GM12875 (cell line): ENCODE measurements around the gene PLB1.

ENCODE experiments used
- H3K4me3 ChIP-seq: one replicate; pipeline ENCODE4 v1.5.1; 2011; ENCODE audit warnings: low read depth, low read length, control low read depth
- TF ChIP-seq, protein P1 (sequence below): IDR thresholded peaks from 2 replicates; pipeline ENCODE4 v1.5.1; 2011; ENCODE audit warnings: low read depth, mild to moderate bottlenecking, control low read depth, inconsistent platforms, low read length, moderate library complexity, borderline replicate concordance; ENCODE audit not compliant: insufficient read depth

PLB1 gene

DNA sequence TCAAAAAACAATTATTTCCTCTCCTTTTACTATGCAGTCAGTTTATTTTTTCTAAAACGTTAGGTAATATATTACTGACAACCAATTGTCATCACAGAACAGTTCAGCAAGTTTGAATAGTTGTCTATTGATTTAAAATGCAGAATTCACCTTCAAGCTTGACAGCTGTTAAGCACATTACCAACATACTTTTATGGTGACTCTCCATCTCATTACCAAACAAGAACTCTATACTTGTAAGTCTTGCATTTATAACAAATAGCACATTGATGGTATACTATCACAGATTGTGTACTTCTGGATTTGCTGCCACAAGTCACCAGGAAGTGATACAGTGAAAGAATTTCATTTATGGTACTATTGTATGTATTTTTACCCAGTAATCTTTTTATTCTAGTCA, 156.4 kb downstream of the PLB1 start:
- H3K4me3 ChIP-seq: no peak overlapping the region
- TF ChIP-seq, protein P1, sequence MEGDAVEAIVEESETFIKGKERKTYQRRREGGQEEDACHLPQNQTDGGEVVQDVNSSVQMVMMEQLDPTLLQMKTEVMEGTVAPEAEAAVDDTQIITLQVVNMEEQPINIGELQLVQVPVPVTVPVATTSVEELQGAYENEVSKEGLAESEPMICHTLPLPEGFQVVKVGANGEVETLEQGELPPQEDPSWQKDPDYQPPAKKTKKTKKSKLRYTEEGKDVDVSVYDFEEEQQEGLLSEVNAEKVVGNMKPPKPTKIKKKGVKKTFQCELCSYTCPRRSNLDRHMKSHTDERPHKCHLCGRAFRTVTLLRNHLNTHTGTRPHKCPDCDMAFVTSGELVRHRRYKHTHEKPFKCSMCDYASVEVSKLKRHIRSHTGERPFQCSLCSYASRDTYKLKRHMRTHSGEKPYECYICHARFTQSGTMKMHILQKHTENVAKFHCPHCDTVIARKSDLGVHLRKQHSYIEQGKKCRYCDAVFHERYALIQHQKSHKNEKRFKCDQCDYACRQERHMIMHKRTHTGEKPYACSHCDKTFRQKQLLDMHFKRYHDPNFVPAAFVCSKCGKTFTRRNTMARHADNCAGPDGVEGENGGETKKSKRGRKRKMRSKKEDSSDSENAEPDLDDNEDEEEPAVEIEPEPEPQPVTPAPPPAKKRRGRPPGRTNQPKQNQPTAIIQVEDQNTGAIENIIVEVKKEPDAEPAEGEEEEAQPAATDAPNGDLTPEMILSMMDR: no peak

DNA sequence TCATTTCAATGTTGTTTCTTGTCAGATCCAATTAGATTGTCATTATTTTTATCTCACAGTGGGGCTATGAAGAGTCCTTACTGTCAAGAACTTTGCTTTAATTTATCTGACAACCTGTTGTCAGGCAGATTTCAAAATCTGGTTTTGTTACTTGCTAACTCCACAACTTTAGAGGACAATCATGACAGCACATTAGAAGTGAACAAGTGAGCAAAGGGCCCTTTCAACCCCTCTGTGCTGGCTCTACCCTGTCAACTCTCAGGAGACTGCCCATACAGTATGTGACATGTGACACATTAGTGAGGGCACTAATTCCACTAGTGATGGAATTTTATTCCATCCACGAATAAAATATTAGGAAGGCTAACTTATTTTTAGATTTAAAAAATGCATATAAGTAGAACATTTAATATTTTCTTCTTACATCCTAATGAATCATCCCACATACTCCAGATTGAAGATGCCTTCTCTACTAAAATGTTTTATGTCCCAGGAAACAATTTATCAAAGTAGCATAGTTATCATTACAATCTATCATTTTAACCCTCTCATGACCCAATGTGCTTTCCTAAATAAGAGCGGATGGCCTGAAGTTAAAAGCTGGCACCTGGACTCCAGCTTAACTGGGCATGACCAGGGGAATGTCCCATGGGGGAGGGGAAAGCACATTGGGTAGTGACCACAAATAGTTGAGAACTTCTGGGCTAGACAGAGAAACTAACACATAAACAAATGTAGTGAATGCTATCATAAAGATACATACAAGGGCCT, 158.2 kb downstream of the PLB1 start:
- TF ChIP-seq, protein P1: no peak
- H3K4me3 ChIP-seq: no peak overlapping the region

DNA sequence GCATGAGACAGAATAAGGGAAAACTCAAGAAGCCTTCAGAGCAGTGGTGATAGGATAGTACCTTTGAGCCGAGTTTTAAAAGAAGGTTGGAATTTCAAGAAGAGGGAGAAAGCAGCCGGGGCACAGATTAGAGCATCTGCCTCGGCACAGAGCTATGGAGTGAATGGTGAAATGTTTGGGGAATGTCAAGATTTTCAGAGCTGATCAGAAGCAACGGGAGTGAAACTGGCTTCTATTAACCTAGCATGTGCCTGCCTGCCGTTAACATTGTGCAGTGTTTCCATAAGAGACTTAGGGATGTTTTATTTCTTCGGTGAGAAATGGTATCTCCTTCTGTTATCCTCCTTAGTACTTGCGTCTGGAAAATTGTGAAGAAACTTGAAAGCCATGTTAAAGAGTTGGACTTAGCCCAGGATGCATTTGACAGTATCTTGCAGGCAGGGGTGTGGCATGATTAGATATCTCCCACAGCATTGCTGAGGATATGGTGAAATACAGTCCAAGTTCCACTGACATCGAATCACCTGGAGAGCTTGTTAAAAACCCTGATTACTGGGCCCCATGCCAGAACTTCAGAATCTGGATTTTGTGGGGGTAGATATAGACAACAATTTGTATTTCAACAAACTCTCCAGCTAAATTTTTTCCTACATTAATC, 158.9 kb downstream of the PLB1 start:
- TF ChIP-seq, protein P1: no peak
- no peak overlapping the region for H3K4me3 ChIP-seq

DNA sequence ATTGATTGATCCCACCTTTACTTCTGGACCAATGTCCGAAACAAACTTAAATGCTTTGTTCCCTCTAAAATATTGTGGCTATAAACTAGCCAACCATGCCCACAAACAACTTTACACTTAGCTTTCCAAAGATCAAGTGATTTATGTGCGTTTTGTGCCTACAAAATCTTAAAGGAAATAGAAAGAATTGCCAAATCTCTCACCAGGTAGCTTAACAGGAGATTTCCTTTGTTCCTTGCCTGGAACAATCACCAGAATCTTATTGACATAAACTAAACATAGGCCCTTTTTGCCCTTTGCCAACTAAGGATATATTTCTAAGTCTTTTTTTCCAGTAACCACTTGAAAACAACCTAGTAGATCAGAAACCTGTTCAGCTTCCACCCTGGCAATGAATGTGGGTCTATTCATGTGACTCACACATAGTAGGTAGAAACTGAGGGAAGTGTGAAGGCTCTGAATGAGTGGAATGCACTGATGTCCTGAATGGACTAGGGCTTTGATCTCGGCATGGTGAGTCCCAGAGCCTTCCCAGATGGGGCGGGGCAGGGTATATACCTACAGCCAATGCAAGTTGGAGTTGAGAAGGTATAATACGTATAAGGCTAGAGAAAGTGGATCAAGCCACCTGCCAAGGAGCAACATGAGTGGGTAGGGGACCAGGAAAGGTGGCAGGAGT, 161.2 kb downstream of the PLB1 start:
- H3K4me3 ChIP-seq: no peak overlapping the region
- TF ChIP-seq, protein P1: no peak

DNA sequence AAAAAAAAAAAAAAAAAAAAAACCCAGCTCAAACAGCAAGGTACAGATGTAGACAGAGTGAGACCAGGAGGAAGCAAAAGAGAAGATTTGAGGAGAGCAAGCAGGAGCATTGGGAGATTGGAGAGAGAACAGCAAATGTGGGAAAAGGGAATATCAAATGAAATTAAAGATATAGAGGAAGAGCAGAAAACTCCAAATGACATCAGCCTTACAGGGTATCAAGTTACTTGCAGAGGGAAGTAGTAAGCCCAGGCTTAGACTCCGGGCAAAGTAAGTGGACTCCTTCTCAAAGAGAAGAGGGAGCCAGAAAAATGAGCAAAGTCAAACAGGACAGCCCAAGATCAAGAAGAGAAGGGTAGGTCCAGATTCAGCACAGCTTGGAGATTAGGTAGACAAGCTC, 162.5 kb downstream of the PLB1 start:
- no peak overlapping the region for H3K4me3 ChIP-seq
- TF ChIP-seq, protein P1: no peak

DNA sequence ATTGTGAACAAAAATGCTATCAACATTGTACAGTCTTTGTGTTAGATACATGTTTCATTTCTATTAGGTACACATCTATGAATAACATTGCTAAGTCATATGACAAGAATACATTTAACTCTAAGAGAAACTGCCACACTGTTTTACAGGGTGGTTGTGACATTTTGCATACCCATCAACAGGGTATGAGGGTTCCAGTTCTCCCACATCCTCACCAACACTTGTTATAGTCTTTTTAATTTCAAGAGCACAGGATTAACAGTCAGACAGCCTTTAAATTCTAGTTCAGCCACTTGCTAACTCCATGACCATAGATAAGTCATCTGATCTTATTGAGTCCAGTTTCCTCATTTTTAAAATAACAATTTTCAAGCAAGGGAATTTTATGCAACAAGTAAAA, 163.3 kb downstream of the PLB1 start:
- no peak overlapping the region for H3K4me3 ChIP-seq
- TF ChIP-seq, protein P1: no peak
